Stimulated activated CD8-positive, alpha-beta memory T cell treated with anti-CD3 and anti-CD28 coated beads, Interleukin-4, amount 100 ng/mL, for 48 hours (primary cell): ENCODE results near the gene FBXO41.
"Not testable (repeated sequence)": the region's sequence is repeated elsewhere in the genome, so short reads cannot be mapped to it uniquely, and the experiment has no call there.

Experiments
- DNase-seq: peaks from one replicate; pipeline ENCODE4 v3.0.0-alpha.2; 2020

The FBXO41 gene

GRCh38 chr2:73286134-73286655 is 1.9 kb upstream of the FBXO41 start:
- DNase-seq = no peak

DNA sequence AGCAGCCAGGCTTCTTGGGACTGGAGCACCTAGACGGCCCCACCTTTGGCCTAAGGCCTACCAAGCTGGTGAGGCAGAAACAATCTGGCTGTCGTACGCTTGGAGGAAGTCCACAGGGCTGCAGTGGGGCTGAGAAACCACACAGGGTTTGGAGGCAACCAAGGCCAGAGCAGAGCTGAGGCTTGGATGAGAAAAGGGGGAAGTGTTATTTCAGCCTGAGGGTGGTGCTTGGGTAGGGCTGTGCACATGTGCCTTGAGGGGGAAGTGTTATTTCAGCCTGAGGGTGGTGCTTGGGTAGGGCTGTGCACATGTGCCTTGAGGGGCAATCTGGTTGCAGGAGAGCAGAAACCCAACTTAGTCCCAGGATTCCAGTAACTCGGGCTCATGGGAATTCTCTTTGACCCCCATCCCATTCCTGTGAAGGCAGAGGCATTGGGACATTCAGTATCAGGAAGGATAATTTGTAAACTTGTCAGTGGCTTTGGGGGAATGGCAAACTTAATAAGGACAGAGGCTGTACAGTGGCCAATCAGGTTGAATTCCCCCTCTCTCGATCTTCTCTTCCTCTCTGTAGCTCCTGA is 971 bp upstream of the FBXO41 start:
- peak; percentile 51 for DNase-seq

- peak; percentile 47 for DNase-seq
Observed at GRCh38 chr2:73283545-73284295, 558 bp downstream of the FBXO41 start.

- DNase-seq = no peak
Observed at GRCh38 chr2:73282924-73283544, 1.2 kb downstream of the FBXO41 start.

DNA sequence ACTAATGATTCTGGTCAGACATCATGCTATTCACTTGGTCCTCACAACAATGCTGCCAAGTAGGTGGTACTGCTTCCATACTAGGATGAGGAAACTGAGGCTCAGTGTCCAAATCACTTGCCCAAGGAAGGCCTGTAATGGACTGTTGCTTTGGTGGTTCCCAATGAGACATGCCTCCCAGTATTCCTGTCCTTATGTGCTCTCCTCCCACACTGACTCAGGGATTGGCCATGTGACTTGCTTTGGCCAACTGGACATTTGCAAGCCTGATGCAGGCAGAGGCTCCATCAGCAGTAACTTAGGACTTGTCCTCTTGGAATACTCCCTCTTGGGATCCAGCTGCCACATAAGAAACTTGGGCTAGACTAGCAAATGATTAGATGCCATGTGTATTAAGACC is 3.0 kb downstream of the FBXO41 start:
- no peak for DNase-seq

DNA sequence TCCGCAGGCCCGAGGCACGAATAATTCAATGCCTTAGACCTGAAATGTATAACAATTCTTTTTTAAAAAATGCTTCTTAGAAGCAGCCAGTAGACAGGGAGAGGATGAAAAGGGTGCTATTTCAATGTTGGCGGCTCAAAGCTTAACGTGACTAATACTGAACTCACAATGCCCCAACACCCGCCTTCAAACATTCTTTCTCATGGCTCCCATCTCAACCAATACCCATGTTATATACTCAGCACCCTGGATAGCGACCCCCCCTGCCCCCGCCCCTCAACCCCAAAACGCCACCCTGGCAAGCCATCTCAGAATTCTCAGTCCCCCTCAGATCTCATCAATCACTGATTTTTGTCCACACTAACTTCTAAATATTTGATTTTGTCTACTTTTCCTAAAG is 4.4 kb downstream of the FBXO41 start:
- DNase-seq = no peak

DNA sequence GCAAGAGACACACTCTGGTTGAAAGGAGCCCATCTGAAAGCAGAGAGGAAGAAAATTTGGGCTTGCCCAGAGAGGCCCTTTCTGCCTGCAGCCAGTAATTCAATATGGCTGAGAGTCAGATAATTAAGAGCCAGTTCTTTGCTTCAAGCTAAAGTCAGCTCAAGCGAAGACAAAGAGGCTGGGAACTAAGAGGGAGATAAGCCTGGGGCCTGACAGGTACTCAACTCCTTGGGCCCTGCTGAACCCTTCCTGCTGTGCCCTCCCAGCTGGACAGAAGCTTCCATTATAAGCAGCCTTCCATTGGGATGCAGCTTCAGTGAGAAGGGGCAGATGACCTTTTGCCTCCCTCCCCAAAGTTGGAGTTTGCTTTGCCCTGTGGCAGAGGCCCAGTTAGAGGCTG is 12.0 kb downstream of the FBXO41 start:
- DNase-seq = no peak

- no peak for DNase-seq
Observed at GRCh38 chr2:73269686-73270465, 14.4 kb downstream of the FBXO41 start.

- peak; percentile 74 for DNase-seq
Observed at GRCh38 chr2:73268830-73269685, 15.2 kb downstream of the FBXO41 start.

DNA sequence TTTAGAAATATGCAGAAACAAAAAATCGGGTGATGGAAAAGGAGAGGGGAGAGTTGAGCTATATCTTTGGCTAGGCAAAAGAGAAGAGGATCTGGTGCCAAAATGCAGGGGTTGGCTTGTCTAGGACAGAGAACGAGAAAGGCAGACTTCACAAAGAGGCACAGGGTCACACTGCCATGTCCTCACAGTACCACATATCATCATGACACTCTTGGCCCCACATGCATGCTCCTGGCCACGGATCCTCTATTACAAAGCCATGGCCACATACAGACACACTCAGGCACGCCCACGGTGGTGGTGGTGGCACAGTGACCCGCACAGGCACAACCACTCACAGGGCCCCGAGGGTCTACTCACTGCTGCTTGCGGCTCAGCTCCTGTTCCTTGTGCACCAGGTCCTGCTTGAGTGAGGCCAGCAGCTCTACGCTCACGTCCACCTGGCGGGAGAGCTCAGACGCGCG is 15.9 kb downstream of the FBXO41 start:
- no peak for DNase-seq

GRCh38 chr2:73267008-73267407 is 17.3 kb downstream of the FBXO41 start:
- no peak for DNase-seq

GRCh38 chr2:73266061-73266901 is 18.0 kb downstream of the FBXO41 start:
- no peak for DNase-seq

DNA sequence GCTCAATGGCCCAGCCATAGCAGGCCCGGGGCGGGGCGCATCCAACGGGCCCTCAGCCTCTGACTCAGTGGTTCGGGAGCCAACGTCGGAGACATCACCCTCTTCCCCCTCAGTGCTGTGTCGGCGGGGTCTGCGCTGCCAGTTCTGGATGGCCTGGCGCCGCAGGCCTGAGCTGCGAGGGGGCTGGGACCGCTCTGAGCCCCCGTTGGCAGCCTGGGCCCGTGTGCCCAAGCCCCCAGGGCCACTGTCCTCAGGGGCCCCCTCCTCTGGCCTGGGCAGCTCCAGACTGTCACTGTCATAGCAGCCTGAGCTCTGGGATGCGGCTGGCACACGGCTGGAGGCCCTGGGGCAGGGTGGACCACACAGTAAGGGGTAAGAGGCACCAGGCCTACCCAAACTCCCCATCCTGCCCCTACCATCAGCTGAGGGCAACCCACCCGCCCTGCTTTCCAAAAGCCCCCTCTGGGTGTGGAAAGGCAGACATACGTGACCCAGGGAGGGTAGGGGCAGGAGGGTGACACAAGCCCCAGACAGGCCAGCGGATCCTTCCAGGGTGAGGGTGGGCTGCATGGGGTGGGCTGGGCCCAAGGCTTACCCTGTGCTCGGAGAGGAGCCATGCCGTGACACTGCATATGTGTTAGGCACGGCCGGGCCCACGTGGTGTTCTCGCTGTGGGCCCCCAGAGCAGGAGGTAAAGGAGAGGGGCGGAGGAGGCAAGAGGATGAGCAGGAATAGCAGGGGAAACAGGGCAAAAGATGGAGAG is 18.8 kb downstream of the FBXO41 start:
- no peak for DNase-seq

GRCh38 chr2:73264783-73265182 is 19.5 kb downstream of the FBXO41 start:
- DNase-seq = no peak

GRCh38 chr2:73264332-73264606 is 20.0 kb downstream of the FBXO41 start:
- no peak for DNase-seq

DNA sequence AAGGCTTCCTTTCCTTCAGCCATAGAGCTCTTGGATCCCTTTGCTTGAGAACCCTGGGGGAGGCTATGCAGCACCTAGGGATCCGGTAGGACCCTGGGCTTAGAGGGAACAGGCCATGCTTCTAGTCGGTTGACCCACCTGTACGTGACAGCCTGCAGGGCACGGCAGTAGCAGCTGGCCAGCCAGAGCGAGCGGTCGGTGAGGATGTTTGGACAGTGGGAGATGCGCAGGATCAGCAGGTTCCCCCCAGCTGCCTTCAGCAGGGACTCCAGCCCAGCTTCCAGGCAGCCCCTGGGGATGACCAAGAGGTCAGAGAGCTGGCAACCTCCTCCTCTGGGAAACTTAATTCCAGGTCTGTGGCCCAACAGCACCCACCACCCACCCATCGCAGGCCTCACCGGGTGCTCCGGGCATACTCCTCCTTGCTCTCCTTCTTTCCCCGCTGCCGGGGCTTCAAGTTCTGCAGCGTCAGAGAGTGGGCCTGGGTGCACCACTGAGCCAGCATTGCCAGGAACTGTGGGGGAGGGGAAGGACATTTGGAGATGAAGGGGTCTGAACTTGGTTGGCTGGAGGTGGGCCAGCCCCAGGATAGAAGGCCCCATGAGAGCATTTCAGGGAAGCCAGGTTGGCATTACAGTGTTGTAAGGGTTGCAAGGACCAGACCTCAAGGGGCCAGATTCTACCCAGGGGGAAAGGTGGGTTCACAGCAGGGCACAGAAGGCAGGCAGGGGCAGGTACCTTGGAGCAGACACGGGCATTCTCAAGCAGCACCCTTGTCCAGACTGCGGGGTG is 20.5 kb downstream of the FBXO41 start:
- DNase-seq = no peak

DNA sequence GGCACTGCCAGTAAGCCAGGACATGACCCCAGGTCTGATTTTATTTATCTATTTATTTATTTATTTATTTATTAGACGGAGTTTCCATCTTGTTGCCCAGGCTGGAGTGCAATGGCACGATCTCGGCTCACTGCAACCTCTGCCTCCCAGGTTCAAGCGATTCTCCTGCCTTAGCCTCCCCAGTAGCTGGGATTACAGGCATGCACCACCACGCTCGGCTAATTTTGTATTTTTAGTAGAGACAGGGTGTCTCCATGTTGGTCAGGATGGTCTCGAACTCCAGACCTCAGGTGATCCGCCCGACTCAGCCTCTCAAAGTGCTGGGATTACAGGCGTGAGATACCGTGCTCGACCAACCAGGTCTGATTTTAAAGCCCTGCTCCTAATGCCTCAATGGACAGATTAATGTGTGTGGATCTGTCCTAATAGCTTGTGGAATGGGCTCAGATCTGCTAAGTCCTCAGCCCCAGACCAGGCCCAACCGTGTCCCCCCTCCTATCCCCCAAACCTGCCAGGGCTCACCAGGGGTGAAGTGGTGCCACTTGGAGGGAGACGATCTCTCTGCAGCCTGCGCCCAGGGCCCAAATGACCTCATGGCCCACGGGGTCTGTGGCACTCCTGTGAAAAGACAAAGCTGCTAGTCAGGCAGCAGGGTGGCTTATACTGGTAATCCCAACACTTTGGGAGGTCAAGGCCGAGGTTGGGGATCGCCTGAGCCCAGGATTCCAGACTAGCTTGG is 21.4 kb downstream of the FBXO41 start:
- DNase-seq = not testable (repeated sequence)

DNA sequence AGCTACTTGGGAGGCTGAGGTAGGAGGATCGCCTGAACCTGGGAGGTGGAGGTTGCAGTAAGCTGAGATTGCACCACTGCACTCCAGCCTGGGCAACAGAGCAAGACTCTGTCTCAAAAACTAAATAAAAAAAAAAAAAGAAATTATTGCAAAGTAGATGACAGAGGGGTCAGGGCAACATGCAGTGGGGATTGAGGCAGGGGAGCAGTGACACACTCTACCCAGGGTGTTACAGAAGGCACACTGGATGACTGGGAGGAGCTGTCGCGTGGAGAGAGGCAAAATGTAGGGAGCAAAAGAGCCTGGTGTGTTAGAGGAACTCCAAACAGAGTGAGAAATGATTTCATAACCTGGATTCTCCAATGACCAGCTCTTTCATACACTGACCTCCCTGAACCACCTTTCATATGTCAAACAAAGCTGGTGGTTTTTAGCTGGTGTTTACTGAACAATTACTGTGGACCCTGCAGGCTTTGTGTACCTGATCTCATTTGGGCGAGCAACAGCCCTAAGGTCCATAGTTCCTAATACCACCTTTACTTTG is 22.1 kb downstream of the FBXO41 start:
- no peak for DNase-seq
